NCI-H2081 treated with DMSO at 0.1 percent for 48 hours (cell line): Measurements from ENCODE around the gene BOD1L1.

Source experiments
- DNase-seq: peaks from one replicate; lab custom pipeline; 2025; lab: John Stamatoyannopoulos, UW

The BOD1L1 gene

GRCh38 chr4:13555325-13555724, 72.2 kb downstream of the BOD1L1 start:
- DNase-seq, result no peak

- DNase-seq, result no peak
Observed at GRCh38 chr4:13553081-13553480, 74.4 kb downstream of the BOD1L1 start.

GRCh38 chr4:13548984-13549546, 78.5 kb downstream of the BOD1L1 start:
- peak; percentile 78 for DNase-seq

GRCh38 chr4:13548059-13548983, 79.2 kb downstream of the BOD1L1 start:
- no peak for DNase-seq

- DNase-seq, result no peak
Observed at GRCh38 chr4:13547485-13548041, 80.0 kb downstream of the BOD1L1 start.

GRCh38 chr4:13546941-13547484, 80.5 kb downstream of the BOD1L1 start:
- no peak for DNase-seq

- no peak for DNase-seq
Observed at GRCh38 chr4:13546142-13546940, 81.2 kb downstream of the BOD1L1 start.

- DNase-seq, result no peak
Observed at GRCh38 chr4:13545394-13545808, 82.1 kb downstream of the BOD1L1 start.

GRCh38 chr4:13544606-13545393, 82.7 kb downstream of the BOD1L1 start:
- peak; percentile 74 for DNase-seq

- no peak for DNase-seq
Observed at GRCh38 chr4:13543839-13544605, 83.5 kb downstream of the BOD1L1 start, which contains the start of gene NKX3-2. TSS of gene NKX3-2 (minus strand) at chr4:13544508. CDS start at chr4:13544414, 94 bp downstream.

GRCh38 chr4:13543032-13543838, 84.3 kb downstream of the BOD1L1 start:
- DNase-seq, result no peak

- DNase-seq, result no peak
Observed at GRCh38 chr4:13542577-13543031, 84.9 kb downstream of the BOD1L1 start.

GRCh38 chr4:13541720-13542576, 85.6 kb downstream of the BOD1L1 start:
- DNase-seq, result no peak

GRCh38 chr4:13541176-13541604, 86.3 kb downstream of the BOD1L1 start:
- DNase-seq, result no peak

GRCh38 chr4:13540446-13541175, 86.9 kb downstream of the BOD1L1 start:
- no peak for DNase-seq

GRCh38 chr4:13539619-13540445, 87.7 kb downstream of the BOD1L1 start:
- DNase-seq, result no peak
